GM06990 (cell line): ENCODE measurements around the gene ZSCAN30.

Experiments used
- DNase-seq: peaks from one replicate; pipeline ENCODE4 v3.0.0-alpha.2; 2011; ENCODE audit not compliant: insufficient read length; ENCODE audit errors: extremely low read depth
- H3K27me3 ChIP-seq: replicated peaks from 2 replicates; pipeline ENCODE4 v1.6.0; 2011; ENCODE audit warnings: low read length; ENCODE audit not compliant: control insufficient read depth, insufficient read depth
- H3K36me3 ChIP-seq: 2 replicates; pipeline ENCODE4 v1.5.1; 2011; ENCODE audit warnings: low read length; ENCODE audit not compliant: control insufficient read depth, insufficient read depth
- H3K4me3 ChIP-seq: replicated peaks from 2 replicates; pipeline ENCODE4 v1.5.1; 2011; ENCODE audit warnings: low read depth, mild to moderate bottlenecking, control low read depth, low read length
- TF ChIP-seq, protein P1 (sequence below): IDR thresholded peaks from 2 replicates; pipeline ENCODE4 v1.5.1; 2011; ENCODE audit warnings: low read length, control low read depth, mild to moderate bottlenecking, inconsistent platforms; ENCODE audit not compliant: insufficient read depth, poor library complexity, severe bottlenecking

The ZSCAN30 gene

DNA sequence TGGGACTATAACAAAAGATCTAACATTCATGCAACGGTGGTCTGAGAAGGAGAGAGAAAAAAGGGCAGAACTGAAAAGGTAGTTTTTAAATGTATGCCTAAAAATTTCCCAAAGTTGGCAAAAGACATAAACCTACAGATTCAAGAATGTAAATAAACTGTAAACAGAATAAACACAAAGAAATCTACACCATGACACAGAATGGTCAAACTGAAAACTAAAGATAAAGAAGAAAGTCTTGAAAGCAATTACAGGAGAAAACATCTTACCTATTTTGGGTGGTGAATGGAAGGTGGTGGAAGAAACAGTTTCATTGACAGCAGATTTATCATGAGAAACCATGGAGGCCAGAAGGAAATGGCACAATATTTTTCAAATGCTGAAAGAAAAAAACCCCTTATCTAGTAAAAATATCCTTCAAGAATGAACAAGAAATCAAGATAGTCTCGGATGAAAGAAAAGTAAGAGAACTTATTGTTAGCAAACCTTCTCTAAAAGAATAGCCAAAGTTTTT, 84.8 kb downstream of the ZSCAN30 start:
- H3K36me3 ChIP-seq, result no peaks in the 10 kb centered on the region
- H3K4me3 ChIP-seq, result no peak overlapping the region
- TF ChIP-seq, protein P1, sequence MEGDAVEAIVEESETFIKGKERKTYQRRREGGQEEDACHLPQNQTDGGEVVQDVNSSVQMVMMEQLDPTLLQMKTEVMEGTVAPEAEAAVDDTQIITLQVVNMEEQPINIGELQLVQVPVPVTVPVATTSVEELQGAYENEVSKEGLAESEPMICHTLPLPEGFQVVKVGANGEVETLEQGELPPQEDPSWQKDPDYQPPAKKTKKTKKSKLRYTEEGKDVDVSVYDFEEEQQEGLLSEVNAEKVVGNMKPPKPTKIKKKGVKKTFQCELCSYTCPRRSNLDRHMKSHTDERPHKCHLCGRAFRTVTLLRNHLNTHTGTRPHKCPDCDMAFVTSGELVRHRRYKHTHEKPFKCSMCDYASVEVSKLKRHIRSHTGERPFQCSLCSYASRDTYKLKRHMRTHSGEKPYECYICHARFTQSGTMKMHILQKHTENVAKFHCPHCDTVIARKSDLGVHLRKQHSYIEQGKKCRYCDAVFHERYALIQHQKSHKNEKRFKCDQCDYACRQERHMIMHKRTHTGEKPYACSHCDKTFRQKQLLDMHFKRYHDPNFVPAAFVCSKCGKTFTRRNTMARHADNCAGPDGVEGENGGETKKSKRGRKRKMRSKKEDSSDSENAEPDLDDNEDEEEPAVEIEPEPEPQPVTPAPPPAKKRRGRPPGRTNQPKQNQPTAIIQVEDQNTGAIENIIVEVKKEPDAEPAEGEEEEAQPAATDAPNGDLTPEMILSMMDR, result no peak
- no peak for DNase-seq
- no peaks in the 10 kb centered on the region for H3K27me3 ChIP-seq

DNA sequence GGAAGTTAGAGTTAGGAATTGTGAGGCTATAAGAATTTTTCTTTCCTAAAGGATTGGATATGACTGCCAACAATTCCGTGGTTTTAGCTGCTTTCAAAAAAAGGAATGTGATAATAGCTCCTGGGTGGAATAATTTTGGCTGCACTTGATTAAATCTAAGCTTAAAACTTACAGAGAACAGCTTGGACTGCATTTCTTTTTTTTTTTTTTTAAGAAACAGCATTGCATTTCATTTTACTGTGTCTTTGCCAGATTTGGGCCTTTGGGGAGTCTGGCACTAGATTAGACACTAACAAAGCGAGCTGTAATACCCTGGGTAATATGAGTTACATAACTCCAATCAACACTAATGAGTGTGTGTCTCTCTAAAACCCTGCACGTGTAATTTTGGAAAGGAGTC, 87.0 kb downstream of the ZSCAN30 start:
- TF ChIP-seq, protein P1, result no peak
- Histone ChIP-seq H3K36me3 (no peaks in the 10 kb centered on the region), H3K4me3 (no peak overlapping the region), H3K27me3 (no peaks in the 10 kb centered on the region)
- no peak for DNase-seq

DNA sequence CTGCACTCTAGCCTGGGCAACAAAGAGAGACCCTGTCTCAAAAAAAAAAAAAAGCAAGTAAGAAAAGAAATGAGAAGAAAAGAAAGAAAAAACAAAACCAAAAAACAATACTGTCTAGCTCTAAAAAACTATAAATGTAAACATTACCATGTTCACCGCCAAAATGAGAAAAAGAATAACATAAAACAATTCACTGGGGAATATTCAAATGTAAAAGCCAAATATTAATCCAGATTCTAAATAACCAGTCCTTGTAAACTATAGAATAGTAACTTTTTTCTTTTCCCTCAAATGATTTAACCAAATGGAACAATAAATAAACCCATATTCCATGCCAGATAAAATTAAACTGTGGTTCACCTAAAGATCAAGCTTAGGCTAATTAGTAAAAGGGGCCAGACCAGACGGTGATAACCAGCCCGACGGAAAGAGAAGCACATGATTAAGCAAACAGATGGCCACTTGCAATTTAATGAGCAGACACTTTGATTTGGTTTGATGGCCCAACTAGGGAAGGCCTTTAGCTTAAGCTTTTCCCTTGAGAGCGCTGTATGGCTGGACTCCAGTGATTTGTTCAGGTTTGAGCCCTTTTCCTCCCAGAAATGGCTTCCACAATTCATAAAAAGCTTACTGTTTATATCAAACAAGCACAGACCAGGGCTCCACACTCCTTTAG, 88.6 kb downstream of the ZSCAN30 start:
- Histone ChIP-seq H3K27me3 (no peaks in the 10 kb centered on the region), H3K36me3 (no peaks in the 10 kb centered on the region), H3K4me3 (no peak overlapping the region)
- TF ChIP-seq, protein P1, result no peak
- DNase-seq, result no peak
